Thyroid gland (tissue), 4 donors: ENCODE data around the gene VMP1.

Experiments
- POLR2A ChIP-seq, 2 donors: fragments of 450-650 bp; IDR thresholded peaks; one replicate each; pipeline ENCODE4 v1.6.1; 2017; ENCODE audit warnings: antibody characterized with exemption in 2 of 2, mild to moderate bottlenecking in 2 of 2, moderate library complexity in 1 of 2
- TF ChIP-seq, protein P1 (sequence below), 6 experiments: fragments of 200-600 bp in 3 of 6; fragments of 450-650 bp in 3 of 6; sonication (generic) in 3 of 6; IDR thresholded peaks; one replicate each; pipeline ENCODE4 v1.5.1; 2016 to 2019; ENCODE audit warnings: antibody characterized with exemption in 6 of 6, mild to moderate bottlenecking in 2 of 6, inconsistent platforms in 1 of 6, moderate library complexity in 1 of 6

DNA sequence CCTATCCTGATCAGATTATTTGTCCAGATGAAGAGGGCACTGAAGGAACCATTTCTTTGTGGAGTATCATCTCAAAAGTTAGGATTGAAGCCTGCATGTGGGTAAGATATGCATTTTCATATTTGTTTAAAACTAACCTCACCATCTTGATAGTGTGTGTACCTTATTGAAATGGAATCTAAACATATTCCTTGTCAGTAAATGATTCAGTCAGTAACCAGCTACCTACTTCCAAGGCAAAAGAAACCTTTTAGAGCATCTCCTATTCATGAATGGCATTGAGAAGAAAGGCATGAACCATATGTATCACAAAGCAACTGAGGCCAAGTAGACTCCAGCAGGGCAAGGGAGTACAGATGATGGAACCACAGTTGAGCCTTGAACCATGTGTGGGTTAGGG lies 57.6 kb downstream of the VMP1 start:
- no peak for TF ChIP-seq POLR2A (IDR thresholded peaks at IDR 0.05)
- TF ChIP-seq, protein P1, sequence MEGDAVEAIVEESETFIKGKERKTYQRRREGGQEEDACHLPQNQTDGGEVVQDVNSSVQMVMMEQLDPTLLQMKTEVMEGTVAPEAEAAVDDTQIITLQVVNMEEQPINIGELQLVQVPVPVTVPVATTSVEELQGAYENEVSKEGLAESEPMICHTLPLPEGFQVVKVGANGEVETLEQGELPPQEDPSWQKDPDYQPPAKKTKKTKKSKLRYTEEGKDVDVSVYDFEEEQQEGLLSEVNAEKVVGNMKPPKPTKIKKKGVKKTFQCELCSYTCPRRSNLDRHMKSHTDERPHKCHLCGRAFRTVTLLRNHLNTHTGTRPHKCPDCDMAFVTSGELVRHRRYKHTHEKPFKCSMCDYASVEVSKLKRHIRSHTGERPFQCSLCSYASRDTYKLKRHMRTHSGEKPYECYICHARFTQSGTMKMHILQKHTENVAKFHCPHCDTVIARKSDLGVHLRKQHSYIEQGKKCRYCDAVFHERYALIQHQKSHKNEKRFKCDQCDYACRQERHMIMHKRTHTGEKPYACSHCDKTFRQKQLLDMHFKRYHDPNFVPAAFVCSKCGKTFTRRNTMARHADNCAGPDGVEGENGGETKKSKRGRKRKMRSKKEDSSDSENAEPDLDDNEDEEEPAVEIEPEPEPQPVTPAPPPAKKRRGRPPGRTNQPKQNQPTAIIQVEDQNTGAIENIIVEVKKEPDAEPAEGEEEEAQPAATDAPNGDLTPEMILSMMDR (IDR thresholded peaks at IDR 0.05), result no peak
